Measurements from ENCODE around the gene AGAP1. TPM values are rescaled to one million over a fixed set of nuclear protein-coding genes. Genes with fewer than 3 reads are reported as not detected.

AGAP1 gene
- total and polyA plus RNA-seq, 4 donors: 2.0 to 8.5 (median 5.4) TPM

- no peaks in the 10 kb centered on the region for H3K4me1 ChIP-seq (ENCODE audit: control insufficient read depth in 4 of 4, insufficient read depth in 4 of 4, low read length in 3 of 4)
- no peak overlapping the region for H3K27ac ChIP-seq (ENCODE audit: low read depth in 1 of 2, low read length in 2 of 2)
- no peaks in the 10 kb centered on the region for H3K27me3 ChIP-seq (ENCODE audit: control insufficient read depth in 4 of 4, insufficient read depth in 4 of 4, low read length in 3 of 4)
- DNase-seq (ENCODE audit: low spot score): no peak
- WGBS: 95% methylated on average over 9 of the region's 9 CpGs
- H3K36me3 ChIP-seq (ENCODE audit: control insufficient read depth in 4 of 4, insufficient read depth in 3 of 4, low read depth in 1 of 4, low read length in 3 of 4): no peaks in the 10 kb centered on the region
- H3K9me3 ChIP-seq (ENCODE audit: control insufficient read depth in 4 of 4, low read length in 3 of 4): no peaks in the 10 kb centered on the region
- no peak overlapping the region for H3K9ac ChIP-seq (ENCODE audit: low read depth in 1 of 2, low read length in 2 of 2)
- no peak for TF ChIP-seq SP1 (IDR thresholded peaks at IDR 0.05)
- no peak for TF ChIP-seq RAD21 (IDR thresholded peaks at IDR 0.05)
- no peak for TF ChIP-seq GABPA (IDR thresholded peaks at IDR 0.05 in 1 of 2, conservative IDR thresholded peaks at IDR 0.05 in 1 of 2)
- TF ChIP-seq HNF4A (conservative IDR thresholded peaks at IDR 0.05): no peak
- TF ChIP-seq FOXA2 (IDR thresholded peaks at IDR 0.05): no peak
- no peak for TF ChIP-seq MAX (IDR thresholded peaks at IDR 0.05)
- TF ChIP-seq RXRA (IDR thresholded peaks at IDR 0.05): no peak
- no peak for TF ChIP-seq ZBTB33 (IDR thresholded peaks at IDR 0.05)
- no peak for TF ChIP-seq FOXA1 (IDR thresholded peaks at IDR 0.05)
- TF ChIP-seq ATF3 (IDR thresholded peaks at IDR 0.05): no peak
- no peak for TF ChIP-seq YY1 (IDR thresholded peaks at IDR 0.05)
- no peak overlapping the region for H3K4me3 ChIP-seq (ENCODE audit: low read depth in 1 of 3, low read length in 3 of 3)
Observed at GRCh38 chr2:235642446-235643098, 148.7 kb downstream of the AGAP1 start.

GRCh38 chr2:235643680-235644511 lies 150.1 kb downstream of the AGAP1 start:
- no peaks in the 10 kb centered on the region for H3K4me1 ChIP-seq (ENCODE audit: control insufficient read depth in 4 of 4, insufficient read depth in 4 of 4, low read length in 3 of 4)

More at GRCh38 chr2:235643680-235644511, 150.1 kb downstream of the AGAP1 start:
- DNase-seq (ENCODE audit: low spot score): no peak
- Histone ChIP-seq H3K9me3 (ENCODE audit: control insufficient read depth in 4 of 4, low read length in 3 of 4) (no peaks in the 10 kb centered on the region), H3K36me3 (ENCODE audit: control insufficient read depth in 4 of 4, insufficient read depth in 3 of 4, low read depth in 1 of 4, low read length in 3 of 4) (no peaks in the 10 kb centered on the region), H3K27me3 (ENCODE audit: control insufficient read depth in 4 of 4, insufficient read depth in 4 of 4, low read length in 3 of 4) (no peaks in the 10 kb centered on the region), H3K4me3 (ENCODE audit: low read depth in 1 of 3, low read length in 3 of 3) (no peak overlapping the region), H3K9ac (ENCODE audit: low read depth in 1 of 2, low read length in 2 of 2) (no peak overlapping the region), H3K27ac (ENCODE audit: low read depth in 1 of 2, low read length in 2 of 2) (no peak overlapping the region)
- WGBS: 89% methylated on average over 16 of the region's 16 CpGs
- TF ChIP-seq FOXA1 (IDR thresholded peaks at IDR 0.05) (no peak), REST (IDR thresholded peaks at IDR 0.05) (no peak), SP1 (IDR thresholded peaks at IDR 0.05) (no peak), NR2F2 (IDR thresholded peaks at IDR 0.05) (no peak), JUND (IDR thresholded peaks at IDR 0.05) (no peak), EGR1 (IDR thresholded peaks at IDR 0.05; ENCODE audit: low read depth in 2 of 2) (no peak), TAF1 (conservative IDR thresholded peaks at IDR 0.05) (no peak), ZBTB33 (IDR thresholded peaks at IDR 0.05) (no peak), CTCF (IDR thresholded peaks at IDR 0.05; ENCODE audit: low read depth, low read length, missing input control) (no peak), HNF4G (IDR thresholded peaks at IDR 0.05) (no peak), ATF3 (IDR thresholded peaks at IDR 0.05) (no peak), YY1 (IDR thresholded peaks at IDR 0.05) (no peak), GABPA (IDR thresholded peaks at IDR 0.05 in 1 of 2, conservative IDR thresholded peaks at IDR 0.05 in 1 of 2) (no peak), FOXA2 (IDR thresholded peaks at IDR 0.05) (no peak)

Measured in liver (tissue), 9 donors.